HepG2 (cell line): ENCODE data around the gene PTGIS. TPM values are rescaled to one million over a fixed set of nuclear protein-coding genes. Genes with fewer than 3 reads are reported as not detected.

Experiments used
- ARID2 ChIP-seq: sonication (generic); formaldehyde crosslinking; IDR thresholded peaks from 2 replicates; pipeline ENCODE4 v1.8.1; 2022; ENCODE audit warnings: mild to moderate bottlenecking, missing genetic modification reagents, borderline replicate concordance
- ATF7-NPFF ChIP-seq: sonication (generic); formaldehyde crosslinking; IDR thresholded peaks from 2 replicates; pipeline ENCODE4 v1.8.1; 2023; ENCODE audit warnings: mild to moderate bottlenecking, low read depth, missing genetic modification reagents, moderate library complexity
- CREBL2 ChIP-seq: sonication (generic); formaldehyde crosslinking; IDR thresholded peaks from 2 replicates; pipeline ENCODE4 v1.8.1; 2023; ENCODE audit warnings: missing genetic modification reagents, mild to moderate bottlenecking, borderline replicate concordance
- DBP ChIP-seq: sonication (generic); formaldehyde crosslinking; IDR thresholded peaks from 2 replicates; pipeline ENCODE4 v1.4.0; 2020; ENCODE audit warnings: missing genetic modification reagents; ENCODE audit errors: not compliant biosample characterization
- HES4 ChIP-seq: sonication (generic); formaldehyde crosslinking; IDR thresholded peaks from 2 replicates; pipeline ENCODE4 v1.9.0; 2021; ENCODE audit warnings: mild to moderate bottlenecking, missing genetic modification reagents, borderline replicate concordance
- HNRNPL ChIP-seq: fragments of 200-400 bp; formaldehyde crosslinking; IDR thresholded peaks from 2 replicates; pipeline ENCODE4 v1.6.1; 2017; ENCODE audit warnings: mild to moderate bottlenecking, low read depth, low read length
- MAFG ChIP-seq: sonication (generic); formaldehyde crosslinking; IDR thresholded peaks from 2 replicates; pipeline ENCODE4 v1.5.1; 2020; ENCODE audit warnings: mild to moderate bottlenecking, missing genetic modification reagents
- MBNL3 ChIP-seq: fragments of 250-450 bp; sonication (Bioruptor Pico); conservative IDR thresholded peaks from 2 replicates; pipeline ENCODE4 v1.8.0; 2022; ENCODE audit warnings: mild to moderate bottlenecking, inconsistent platforms
- NFE2L2 ChIP-seq: fragments of 150-350 bp; IDR thresholded peaks from 2 replicates; pipeline ENCODE4 v1.6.1; 2014; ENCODE audit warnings: low read length
- RARG ChIP-seq: sonication (generic); formaldehyde crosslinking; IDR thresholded peaks from 2 replicates; pipeline ENCODE4 v1.4.0; 2020; ENCODE audit warnings: low read depth, mild to moderate bottlenecking, missing genetic modification reagents
- SMYD3 ChIP-seq: sonication (generic); formaldehyde crosslinking; IDR thresholded peaks from 2 replicates; pipeline ENCODE4 v1.8.1; 2023; ENCODE audit warnings: mild to moderate bottlenecking, missing genetic modification reagents
- SP4 ChIP-seq: sonication (generic); formaldehyde crosslinking; IDR thresholded peaks from 2 replicates; pipeline ENCODE4 v1.8.1; 2023; ENCODE audit warnings: mild to moderate bottlenecking, missing genetic modification reagents
- THRA ChIP-seq: sonication (generic); formaldehyde crosslinking; IDR thresholded peaks from 2 replicates; pipeline ENCODE4 v1.4.0; 2020; ENCODE audit warnings: missing genetic modification reagents, borderline replicate concordance
- U2AF1 ChIP-seq: fragments of 200-400 bp; formaldehyde crosslinking; optimal IDR thresholded peaks from 2 replicates; pipeline ENCODE3; 2017; ENCODE audit warnings: mild to moderate bottlenecking, low read depth, low read length
- WIZ ChIP-seq: sonication (generic); formaldehyde crosslinking; IDR thresholded peaks from 2 replicates; pipeline ENCODE4 v1.5.1; 2020; ENCODE audit warnings: mild to moderate bottlenecking, missing genetic modification reagents
- ZBTB8A ChIP-seq: sonication (generic); formaldehyde crosslinking; IDR thresholded peaks from 2 replicates; pipeline ENCODE4 v1.4.0; 2020; ENCODE audit warnings: mild to moderate bottlenecking, low read depth, missing genetic modification reagents, borderline replicate concordance
- ZNF296 ChIP-seq: sonication (generic); formaldehyde crosslinking; conservative IDR thresholded peaks from 2 replicates; pipeline ENCODE4 v1.5.0; 2020; ENCODE audit warnings: mild to moderate bottlenecking, missing genetic modification reagents
- ZNF687 ChIP-seq: sonication (generic); formaldehyde crosslinking; IDR thresholded peaks from 2 replicates; pipeline ENCODE4 v1.5.1; 2020; ENCODE audit warnings: mild to moderate bottlenecking, missing genetic modification reagents, moderate library complexity
- ZNF737 ChIP-seq: sonication (generic); formaldehyde crosslinking; IDR thresholded peaks from 2 replicates; pipeline ENCODE4 v1.5.0; 2020; ENCODE audit warnings: missing genetic modification reagents, mild to moderate bottlenecking, borderline replicate concordance
- ZNF75D ChIP-seq: sonication (generic); formaldehyde crosslinking; IDR thresholded peaks from 2 replicates; pipeline ENCODE4 v1.8.1; 2023; ENCODE audit warnings: missing genetic modification reagents, mild to moderate bottlenecking, borderline replicate concordance
- ZSCAN25 ChIP-seq: sonication (generic); formaldehyde crosslinking; IDR thresholded peaks from 2 replicates; pipeline ENCODE4 v1.8.0; 2022; ENCODE audit warnings: mild to moderate bottlenecking, missing genetic modification reagents
- polyA plus RNA-seq, 8 experiments: library from polyadenylated mRNA; depleted of rRNA in 3 of 8; stranded (reverse) in 7 of 8; unstranded in 1 of 8; fragments of >200 nt; fragmentation: Illumina TruSeq in 4 of 8; extraction: Trizol in 4 of 8; gene quantifications; 2 replicates each; pipeline versions ENCODE4 v1.2.1 to v1.2.3, GENCODE V29; 2011 to 2016; ENCODE audit warnings: low read depth in 4 of 8, missing spikeins in 1 of 8, mixed read lengths in 1 of 8; ENCODE audit not compliant: insufficient read depth in 1 of 8
- total RNA-seq, 5 experiments: library from RNA; depleted of rRNA; stranded (reverse); fragments of >200 nt; fragmentation: Illumina TruSeq; extraction: Trizol; gene quantifications; 2 replicates each; pipeline ENCODE4 v1.2.3, GENCODE V29; 2016; ENCODE audit warnings: low read depth in 1 of 5
- TF ChIP-seq, protein P1 (sequence below): sonication (generic); formaldehyde crosslinking; IDR thresholded peaks from 2 replicates; pipeline ENCODE4 v1.4.0; 2020; ENCODE audit warnings: missing genetic modification reagents, mild to moderate bottlenecking, borderline replicate concordance

Gene PTGIS
- total and polyA plus RNA-seq, 2 of the 13 experiments (the other 11 are each of a cell fraction or from before 2014, with no cell fraction given): not detected

- TF ChIP-seq ATF7-NPFF (CRISPR knock-in tag) (no peak), CREBL2 (CRISPR knock-in tag) (no peak), MAFG (CRISPR knock-in tag) (no peak), NFE2L2 (no peak), HES4 (CRISPR knock-in tag) (0 out of 2 replicates have a peak, but pooled peaks have one; percentile 33), ZNF687 (CRISPR knock-in tag) (no peak), MBNL3 (no peak), U2AF1 (no peak), ZSCAN25 (no peak), ARID2 (CRISPR knock-in tag) (no peak), THRA (CRISPR knock-in tag) (no peak), SP4 (no peak), ZNF75D (CRISPR knock-in tag) (no peak), DBP (CRISPR knock-in tag) (no peak), ZNF737 (peak; percentile 72; the same call in 1 of the 2 replicates), ZNF296 (no peak), HNRNPL (no peak), SMYD3 (no peak), ZBTB8A (no peak), RARG (no peak), WIZ (no peak)
- TF ChIP-seq, protein P1, sequence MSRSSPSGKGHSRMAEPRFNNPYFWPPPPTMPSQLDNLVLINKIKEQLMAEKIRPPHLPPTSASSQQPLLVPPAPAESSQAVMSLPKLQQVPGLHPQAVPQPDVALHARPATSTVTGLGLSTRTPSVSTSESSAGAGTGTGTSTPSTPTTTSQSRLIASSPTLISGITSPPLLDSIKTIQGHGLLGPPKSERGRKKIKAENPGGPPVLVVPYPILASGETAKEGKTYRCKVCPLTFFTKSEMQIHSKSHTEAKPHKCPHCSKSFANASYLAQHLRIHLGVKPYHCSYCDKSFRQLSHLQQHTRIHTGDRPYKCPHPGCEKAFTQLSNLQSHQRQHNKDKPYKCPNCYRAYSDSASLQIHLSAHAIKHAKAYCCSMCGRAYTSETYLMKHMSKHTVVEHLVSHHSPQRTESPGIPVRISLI: no peak
Observed at GRCh38 chr20:49508435-49509199, 59.3 kb downstream of the PTGIS start (continued).
